Liver (tissue), 3 donors: Measurements from ENCODE around the gene ARPC1A.

Experiments
- EGR1 ChIP-seq, 2 donors: IDR thresholded peaks; 2 replicates each; pipeline ENCODE4 v1.6.1; 2016 to 2018; ENCODE audit warnings: antibody characterized with exemption in 2 of 2, low read depth in 2 of 2
- FOXA2 ChIP-seq: IDR thresholded peaks from 2 replicates; pipeline ENCODE4 v1.6.1; 2016; ENCODE audit warnings: antibody characterized with exemption
- GABPA ChIP-seq, 2 donors: IDR thresholded peaks in 1 of 2; conservative IDR thresholded peaks in 1 of 2; 2 replicates each; pipeline ENCODE4 v1.6.1; 2016; ENCODE audit warnings: antibody characterized with exemption in 2 of 2, mild to moderate bottlenecking in 1 of 2, moderate library complexity in 1 of 2
- JUND ChIP-seq, 2 donors: IDR thresholded peaks; 2 replicates each; pipeline ENCODE4 v1.6.1; 2016; ENCODE audit warnings: antibody characterized with exemption in 2 of 2
- RAD21 ChIP-seq, 2 donors: IDR thresholded peaks; 2 replicates each; pipeline ENCODE4 v1.6.1; 2016; ENCODE audit warnings: antibody characterized with exemption in 2 of 2, mild to moderate bottlenecking in 2 of 2
- RXRA ChIP-seq, 2 donors: IDR thresholded peaks; 2 replicates each; pipeline ENCODE4 v1.6.1; 2017 to 2018; ENCODE audit warnings: antibody characterized with exemption in 2 of 2, mild to moderate bottlenecking in 1 of 2
- SP1 ChIP-seq: IDR thresholded peaks from 2 replicates; pipeline ENCODE4 v1.6.1; 2018; ENCODE audit warnings: antibody characterized with exemption, mild to moderate bottlenecking
- TAF1 ChIP-seq: conservative IDR thresholded peaks from 2 replicates; pipeline ENCODE4 v1.6.1; 2016; ENCODE audit warnings: antibody characterized with exemption, mild to moderate bottlenecking
- YY1 ChIP-seq: IDR thresholded peaks from 2 replicates; pipeline ENCODE4 v1.6.1; 2016; ENCODE audit warnings: antibody characterized with exemption, mild to moderate bottlenecking
- TF ChIP-seq, protein P1 (sequence below): IDR thresholded peaks from 2 replicates; pipeline ENCODE4 v1.6.1; 2016; ENCODE audit warnings: antibody characterized with exemption, mild to moderate bottlenecking
- TF ChIP-seq, protein P2 (sequence below): fragments of 150-350 bp; IDR thresholded peaks from 2 replicates; pipeline ENCODE4 v1.5.1; 2017; ENCODE audit warnings: improper control_type of control experiment, low read depth, low read length; ENCODE audit not compliant: missing input control
- TF ChIP-seq, protein P3 (sequence below): IDR thresholded peaks from 2 replicates; pipeline ENCODE4 v1.6.1; 2016; ENCODE audit warnings: antibody characterized with exemption
- TF ChIP-seq, protein P4 (sequence below): IDR thresholded peaks from 2 replicates; pipeline ENCODE4 v1.6.1; 2016; ENCODE audit warnings: antibody characterized with exemption
- TF ChIP-seq, protein P5 (sequence below): IDR thresholded peaks from 2 replicates; pipeline ENCODE4 v1.6.1; 2016; ENCODE audit warnings: antibody characterized with exemption
- donor health status: healthy.
- donor health status: healthy.

DNA sequence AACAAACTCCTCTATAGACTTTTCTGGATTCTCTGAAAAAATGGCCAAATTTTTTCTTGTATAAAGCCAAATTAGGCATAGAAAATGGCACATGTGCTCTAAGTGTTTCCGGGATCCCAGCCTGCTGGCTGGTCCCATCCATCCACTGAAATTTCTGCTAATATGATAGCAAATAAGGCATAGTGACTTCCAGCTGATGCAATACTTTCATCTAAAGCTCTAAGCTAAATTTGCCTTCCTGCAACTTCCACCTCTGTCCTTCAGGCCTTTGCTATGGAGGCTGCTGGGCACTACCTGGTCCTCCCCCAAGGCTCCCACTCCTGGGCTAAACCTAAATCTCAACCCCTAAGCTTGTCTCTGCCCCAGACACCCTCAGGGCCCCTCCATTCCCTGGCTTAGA, 32.5 kb upstream of the ARPC1A start:
- TF ChIP-seq JUND (IDR thresholded peaks at IDR 0.05) (no peak), TAF1 (no peak), EGR1 (IDR thresholded peaks at IDR 0.05; ENCODE audit: low read depth in 2 of 2) (no peak), GABPA (IDR thresholded peaks at IDR 0.05 in 1 of 2, conservative IDR thresholded peaks at IDR 0.05 in 1 of 2) (no peak), SP1 (no peak), RXRA (IDR thresholded peaks at IDR 0.05) (no peak), RAD21 (IDR thresholded peaks at IDR 0.05) (no peak), FOXA2 (no peak), YY1 (no peak)
- TF ChIP-seq, protein P1, sequence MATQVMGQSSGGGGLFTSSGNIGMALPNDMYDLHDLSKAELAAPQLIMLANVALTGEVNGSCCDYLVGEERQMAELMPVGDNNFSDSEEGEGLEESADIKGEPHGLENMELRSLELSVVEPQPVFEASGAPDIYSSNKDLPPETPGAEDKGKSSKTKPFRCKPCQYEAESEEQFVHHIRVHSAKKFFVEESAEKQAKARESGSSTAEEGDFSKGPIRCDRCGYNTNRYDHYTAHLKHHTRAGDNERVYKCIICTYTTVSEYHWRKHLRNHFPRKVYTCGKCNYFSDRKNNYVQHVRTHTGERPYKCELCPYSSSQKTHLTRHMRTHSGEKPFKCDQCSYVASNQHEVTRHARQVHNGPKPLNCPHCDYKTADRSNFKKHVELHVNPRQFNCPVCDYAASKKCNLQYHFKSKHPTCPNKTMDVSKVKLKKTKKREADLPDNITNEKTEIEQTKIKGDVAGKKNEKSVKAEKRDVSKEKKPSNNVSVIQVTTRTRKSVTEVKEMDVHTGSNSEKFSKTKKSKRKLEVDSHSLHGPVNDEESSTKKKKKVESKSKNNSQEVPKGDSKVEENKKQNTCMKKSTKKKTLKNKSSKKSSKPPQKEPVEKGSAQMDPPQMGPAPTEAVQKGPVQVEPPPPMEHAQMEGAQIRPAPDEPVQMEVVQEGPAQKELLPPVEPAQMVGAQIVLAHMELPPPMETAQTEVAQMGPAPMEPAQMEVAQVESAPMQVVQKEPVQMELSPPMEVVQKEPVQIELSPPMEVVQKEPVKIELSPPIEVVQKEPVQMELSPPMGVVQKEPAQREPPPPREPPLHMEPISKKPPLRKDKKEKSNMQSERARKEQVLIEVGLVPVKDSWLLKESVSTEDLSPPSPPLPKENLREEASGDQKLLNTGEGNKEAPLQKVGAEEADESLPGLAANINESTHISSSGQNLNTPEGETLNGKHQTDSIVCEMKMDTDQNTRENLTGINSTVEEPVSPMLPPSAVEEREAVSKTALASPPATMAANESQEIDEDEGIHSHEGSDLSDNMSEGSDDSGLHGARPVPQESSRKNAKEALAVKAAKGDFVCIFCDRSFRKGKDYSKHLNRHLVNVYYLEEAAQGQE = no peak
- TF ChIP-seq, protein P2, sequence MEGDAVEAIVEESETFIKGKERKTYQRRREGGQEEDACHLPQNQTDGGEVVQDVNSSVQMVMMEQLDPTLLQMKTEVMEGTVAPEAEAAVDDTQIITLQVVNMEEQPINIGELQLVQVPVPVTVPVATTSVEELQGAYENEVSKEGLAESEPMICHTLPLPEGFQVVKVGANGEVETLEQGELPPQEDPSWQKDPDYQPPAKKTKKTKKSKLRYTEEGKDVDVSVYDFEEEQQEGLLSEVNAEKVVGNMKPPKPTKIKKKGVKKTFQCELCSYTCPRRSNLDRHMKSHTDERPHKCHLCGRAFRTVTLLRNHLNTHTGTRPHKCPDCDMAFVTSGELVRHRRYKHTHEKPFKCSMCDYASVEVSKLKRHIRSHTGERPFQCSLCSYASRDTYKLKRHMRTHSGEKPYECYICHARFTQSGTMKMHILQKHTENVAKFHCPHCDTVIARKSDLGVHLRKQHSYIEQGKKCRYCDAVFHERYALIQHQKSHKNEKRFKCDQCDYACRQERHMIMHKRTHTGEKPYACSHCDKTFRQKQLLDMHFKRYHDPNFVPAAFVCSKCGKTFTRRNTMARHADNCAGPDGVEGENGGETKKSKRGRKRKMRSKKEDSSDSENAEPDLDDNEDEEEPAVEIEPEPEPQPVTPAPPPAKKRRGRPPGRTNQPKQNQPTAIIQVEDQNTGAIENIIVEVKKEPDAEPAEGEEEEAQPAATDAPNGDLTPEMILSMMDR = no peak
- TF ChIP-seq, protein P3, sequence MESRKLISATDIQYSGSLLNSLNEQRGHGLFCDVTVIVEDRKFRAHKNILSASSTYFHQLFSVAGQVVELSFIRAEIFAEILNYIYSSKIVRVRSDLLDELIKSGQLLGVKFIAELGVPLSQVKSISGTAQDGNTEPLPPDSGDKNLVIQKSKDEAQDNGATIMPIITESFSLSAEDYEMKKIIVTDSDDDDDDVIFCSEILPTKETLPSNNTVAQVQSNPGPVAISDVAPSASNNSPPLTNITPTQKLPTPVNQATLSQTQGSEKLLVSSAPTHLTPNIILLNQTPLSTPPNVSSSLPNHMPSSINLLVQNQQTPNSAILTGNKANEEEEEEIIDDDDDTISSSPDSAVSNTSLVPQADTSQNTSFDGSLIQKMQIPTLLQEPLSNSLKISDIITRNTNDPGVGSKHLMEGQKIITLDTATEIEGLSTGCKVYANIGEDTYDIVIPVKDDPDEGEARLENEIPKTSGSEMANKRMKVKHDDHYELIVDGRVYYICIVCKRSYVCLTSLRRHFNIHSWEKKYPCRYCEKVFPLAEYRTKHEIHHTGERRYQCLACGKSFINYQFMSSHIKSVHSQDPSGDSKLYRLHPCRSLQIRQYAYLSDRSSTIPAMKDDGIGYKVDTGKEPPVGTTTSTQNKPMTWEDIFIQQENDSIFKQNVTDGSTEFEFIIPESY = no peak
- TF ChIP-seq, protein P4, sequence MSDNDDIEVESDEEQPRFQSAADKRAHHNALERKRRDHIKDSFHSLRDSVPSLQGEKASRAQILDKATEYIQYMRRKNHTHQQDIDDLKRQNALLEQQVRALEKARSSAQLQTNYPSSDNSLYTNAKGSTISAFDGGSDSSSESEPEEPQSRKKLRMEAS = no peak
- TF ChIP-seq, protein P5, sequence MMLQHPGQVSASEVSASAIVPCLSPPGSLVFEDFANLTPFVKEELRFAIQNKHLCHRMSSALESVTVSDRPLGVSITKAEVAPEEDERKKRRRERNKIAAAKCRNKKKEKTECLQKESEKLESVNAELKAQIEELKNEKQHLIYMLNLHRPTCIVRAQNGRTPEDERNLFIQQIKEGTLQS = no peak
